Activated T-helper 1 cell treated with Interleukin-2 at 50 U/mL for 16 hours (primary cell): Measurements from ENCODE around the gene MOCS2.

Source experiments
- DNase-seq: peaks from one replicate; pipeline ENCODE4 v3.0.0-alpha.2; 2020; ENCODE audit warnings: low read depth

The MOCS2 gene

DNA sequence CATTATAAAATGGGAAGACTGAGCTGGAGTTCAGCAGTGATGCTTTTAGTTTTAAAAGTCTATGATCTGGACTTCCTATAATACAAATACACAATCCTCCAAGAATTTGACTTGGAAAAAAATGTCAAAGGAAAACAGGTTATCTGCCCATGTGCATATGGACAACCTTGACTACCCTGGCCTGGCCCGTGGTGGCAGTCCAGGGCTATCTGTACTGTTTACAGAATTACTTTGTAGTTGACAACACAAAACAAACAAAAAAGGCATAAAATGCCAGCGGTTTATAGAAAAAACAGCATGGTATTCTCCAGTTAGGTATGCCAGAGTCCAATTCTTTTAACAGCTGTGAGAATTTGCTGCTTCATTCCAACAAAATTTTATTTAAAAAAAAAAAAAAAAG lies 17.3 kb downstream of the MOCS2 start:
- DNase-seq: no peak

DNA sequence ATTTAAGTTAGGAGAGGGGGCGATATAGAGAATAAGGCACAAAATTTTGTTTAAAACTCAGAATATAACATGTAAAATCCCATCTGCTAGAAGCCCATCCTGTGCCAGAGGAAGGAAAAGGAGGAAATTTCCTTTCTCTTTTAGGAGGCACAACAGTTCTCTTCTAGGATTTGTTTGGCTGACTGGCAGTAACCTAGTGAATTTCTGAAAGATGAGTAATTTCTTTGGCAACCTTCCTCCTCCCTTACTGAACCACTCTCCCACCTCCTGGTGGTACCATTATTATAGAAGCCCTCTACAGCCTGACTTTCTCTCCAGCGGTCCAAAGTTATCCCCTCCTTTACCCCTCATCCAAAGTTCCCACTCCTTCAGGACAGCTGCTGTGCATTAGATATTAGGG lies 18.3 kb downstream of the MOCS2 start:
- no peak for DNase-seq

DNA sequence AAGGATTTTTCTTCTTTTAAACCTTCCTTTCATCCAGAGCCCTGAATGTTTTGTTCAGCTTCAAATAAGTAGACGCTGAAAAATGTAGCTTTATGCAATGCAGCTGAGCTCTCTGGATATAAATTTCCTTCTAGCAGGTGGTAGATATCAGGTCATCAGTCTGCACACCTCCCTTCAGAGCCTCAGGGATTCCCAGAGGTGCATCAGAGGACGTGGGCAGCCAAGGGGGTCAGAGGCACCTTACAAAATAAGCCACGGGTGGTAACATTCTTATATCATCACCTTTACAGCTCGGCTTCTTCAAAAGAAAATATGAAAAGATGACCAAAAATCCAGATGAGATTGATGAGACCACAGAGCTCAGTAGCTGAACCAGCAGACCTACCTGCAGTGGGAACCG lies 19.3 kb downstream of the MOCS2 start:
- DNase-seq: no peak

DNA sequence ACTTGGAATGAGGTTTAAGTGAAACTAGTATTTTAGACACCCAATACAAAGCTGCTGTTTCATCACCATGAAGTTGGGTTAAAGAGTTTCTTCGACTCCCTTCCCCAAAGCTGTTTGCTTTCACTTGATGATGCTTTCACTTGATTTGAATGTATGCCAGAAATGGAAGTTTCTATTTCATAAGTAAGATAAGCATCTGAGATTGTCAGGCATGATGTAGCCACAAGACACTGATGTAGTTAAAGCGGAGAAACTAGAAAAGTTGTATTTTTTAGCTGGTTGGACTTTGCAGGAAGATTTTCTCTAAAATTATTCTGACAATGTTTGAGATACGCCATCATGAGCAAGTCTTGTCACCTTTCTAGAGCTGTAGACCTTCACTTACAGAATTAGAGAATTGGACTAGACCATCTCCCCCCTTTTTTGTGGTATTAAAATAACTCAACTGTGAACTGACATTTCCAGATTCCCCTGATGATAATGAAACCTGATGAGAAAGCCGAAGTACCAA lies 20.0 kb downstream of the MOCS2 start:
- DNase-seq: no peak

DNA sequence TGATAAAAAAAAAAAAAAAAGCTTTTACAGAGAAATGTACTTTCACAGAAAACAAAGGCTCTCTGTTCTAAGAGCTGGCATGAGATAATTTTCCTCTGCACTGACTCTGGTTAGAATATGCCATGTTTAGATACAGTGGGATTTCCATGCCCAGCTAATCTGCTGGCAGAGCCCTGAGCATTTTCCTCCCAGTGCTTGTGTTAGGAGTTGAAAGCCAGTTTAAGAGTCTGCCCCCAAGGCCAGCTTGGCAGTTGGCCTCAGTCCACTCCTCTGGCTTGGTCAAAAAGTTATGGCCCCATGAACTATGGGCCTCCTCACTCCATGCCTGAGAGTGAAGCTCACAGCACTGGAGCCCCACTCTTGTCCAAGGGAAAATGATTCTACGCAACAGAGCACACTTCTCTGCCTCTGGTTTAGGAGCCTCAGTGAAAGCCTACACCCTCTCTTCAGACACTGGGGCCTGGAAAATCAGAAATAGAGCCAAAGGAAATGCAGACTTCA lies 21.9 kb downstream of the MOCS2 start:
- DNase-seq: no peak

DNA sequence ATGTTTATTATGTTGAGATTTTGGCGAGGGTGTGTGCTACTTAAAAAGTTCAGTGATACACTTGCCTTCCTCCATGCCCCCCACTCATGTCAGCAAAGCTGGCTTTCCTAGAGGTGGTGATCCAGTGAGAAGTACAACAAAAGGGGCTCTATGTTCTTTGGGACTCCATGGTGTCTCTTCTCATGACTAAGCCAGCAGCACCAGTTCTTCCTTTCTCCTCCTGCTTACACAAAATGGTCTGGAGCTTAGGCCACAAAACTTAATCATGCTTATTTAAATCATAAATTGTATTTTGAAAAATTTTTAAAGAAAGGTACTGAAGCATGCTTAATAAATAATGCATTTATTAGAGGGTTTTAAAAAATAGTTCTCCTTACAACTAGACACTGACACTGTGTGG lies 22.4 kb downstream of the MOCS2 start:
- no peak for DNase-seq

DNA sequence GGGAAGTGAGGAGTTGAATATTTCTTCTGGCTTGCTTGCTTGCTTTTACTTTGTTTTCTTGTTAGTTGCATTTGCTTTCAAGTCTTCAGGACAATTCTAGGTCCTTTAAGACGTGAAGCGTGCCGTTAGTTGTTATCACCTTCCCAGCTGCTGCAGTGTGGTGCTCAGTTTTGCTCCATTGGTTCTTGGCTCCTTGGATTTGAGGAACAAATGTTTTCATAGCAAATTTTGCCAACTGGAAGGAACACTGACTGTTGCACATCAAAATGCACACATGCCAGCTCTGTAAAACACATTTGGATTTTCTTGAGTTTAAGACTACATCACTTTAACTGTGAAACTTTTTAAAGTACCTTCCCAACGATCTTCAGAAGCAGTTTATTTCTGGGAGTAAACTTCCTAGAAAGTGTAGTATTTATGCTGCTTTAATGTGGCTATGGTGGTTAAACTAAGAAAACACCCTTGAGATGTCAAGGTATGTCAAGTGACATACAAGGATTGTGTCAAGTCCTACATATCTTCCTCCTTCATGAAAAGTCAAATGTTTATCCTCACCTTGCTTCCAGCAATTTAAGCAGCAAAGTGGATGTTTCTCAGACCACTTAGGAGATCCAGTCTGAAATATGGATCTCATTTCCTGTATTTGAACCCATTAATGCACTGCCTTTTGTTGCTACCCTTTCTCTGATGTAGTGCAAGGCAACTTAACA lies 24.9 kb downstream of the MOCS2 start:
- DNase-seq: no peak

DNA sequence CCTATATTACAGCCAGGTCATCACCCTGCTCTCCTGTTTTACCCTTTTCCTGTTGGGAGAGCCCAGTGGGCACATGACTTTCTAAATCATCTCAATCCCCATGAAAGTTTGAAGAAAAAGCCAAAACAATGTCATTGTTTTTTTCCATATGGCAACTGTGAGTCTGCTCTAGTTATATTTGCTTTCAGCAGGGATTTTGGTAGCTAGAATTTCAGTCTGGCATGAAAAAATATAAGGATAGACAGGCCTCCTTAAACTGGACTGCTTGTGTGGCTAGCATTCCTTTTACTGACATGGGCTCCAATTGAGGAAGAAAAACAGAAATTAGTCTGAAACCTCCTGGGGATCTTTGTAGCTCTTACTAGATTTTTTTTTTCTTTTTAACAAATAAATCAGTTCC lies 25.6 kb downstream of the MOCS2 start:
- DNase-seq: no peak

DNA sequence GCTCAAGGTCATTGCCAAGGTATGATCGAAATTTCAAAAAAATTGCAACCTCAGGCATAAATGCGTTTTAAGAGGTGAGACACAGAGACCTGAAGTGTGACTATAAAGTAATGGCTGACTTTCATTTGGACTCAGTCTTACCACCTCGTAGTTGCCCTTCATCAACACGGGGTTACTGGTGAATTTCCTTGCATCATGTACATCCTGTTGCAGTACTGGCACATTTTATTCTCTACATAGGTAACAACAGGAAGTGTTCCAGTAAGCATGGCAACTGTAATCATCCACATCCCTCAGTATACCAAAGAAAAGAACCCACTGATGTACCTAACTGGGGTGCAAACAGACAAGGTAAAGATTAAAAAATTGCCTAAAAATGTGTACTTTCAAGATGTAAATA lies 29.3 kb downstream of the MOCS2 start:
- DNase-seq: no peak

DNA sequence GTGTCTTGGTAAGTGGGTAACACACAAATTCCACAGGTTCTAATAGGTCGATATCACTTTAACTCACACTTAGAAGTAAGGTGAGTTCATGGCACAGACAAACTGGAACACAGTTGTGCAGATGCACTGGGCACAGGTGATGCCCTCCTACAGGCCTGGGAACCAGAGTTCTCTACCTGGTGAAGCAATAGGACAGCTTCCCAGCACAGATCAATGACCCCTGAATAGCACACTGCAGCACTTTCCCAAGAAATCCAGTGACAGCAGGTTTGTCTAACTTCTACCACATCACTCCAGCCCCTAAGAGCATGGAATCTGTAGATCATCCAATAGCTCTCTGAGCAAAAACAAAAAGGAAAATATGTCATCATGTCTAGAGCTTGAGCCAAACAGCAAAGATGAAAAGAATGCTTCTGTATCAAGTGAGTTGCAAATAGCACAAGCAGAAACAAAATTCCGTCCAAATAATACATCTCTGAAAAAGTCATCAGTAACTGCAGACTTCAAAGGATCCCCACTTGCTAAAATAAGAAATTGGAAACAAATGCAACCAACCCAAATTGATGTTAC lies 33.5 kb downstream of the MOCS2 start:
- no peak for DNase-seq

DNA sequence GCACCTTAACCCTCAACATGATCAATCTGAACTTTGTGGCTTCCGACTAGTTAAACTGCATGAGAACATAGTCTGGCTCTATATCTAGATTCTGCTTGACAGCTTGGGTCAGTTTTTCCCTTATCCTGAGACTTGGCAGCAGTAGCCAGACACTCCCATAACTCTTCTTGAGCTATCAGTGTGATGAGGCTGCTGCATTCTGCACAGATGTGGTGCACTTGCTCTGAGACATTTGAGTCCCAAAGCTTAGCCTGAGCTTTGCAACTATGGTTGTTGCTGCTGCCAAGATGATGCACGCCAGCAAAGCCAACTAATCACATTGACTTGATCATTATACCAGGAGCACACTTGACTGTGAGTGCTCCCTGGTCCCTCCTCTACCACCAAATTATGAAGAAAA lies 36.2 kb downstream of the MOCS2 start:
- no peak for DNase-seq

DNA sequence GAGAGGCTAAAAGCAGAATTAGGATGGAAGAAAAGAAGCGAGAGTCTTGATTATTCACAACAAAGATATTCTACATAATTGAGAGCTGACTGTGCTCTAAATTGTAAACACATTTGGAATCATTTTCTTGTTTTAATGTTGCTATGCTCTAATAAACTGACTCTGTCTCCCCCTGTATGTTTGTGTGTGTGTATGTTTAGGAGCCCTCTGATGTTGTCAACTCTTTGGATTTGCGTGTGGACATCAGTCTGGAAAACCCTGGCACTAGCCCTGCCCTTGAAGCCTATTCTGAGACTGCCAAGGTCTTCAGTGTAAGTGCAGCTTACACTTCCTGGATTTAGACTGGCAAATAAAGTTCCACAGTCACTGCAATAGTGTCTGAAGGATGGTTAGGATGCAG lies 37.8 kb downstream of the MOCS2 start:
- DNase-seq: no peak

DNA sequence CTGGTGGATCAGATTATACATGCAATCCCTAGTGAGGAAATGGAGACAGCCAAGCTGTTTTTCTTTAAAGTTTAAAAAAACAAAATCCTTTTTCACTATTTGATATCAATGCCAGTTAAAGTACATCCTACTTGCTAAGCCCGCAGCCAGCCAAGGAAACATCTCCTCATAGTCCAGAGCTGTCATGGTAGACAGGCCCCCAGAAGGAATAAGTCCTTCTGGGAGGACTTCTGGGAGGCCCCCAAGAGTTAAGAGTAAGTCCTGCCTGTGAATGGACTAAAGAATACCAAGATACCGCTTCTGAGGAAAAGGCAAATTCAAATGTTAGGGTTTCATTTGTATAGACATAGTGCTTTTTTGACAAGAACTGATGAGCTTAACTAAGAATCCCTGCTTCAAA lies 38.3 kb downstream of the MOCS2 start:
- DNase-seq: no peak

DNA sequence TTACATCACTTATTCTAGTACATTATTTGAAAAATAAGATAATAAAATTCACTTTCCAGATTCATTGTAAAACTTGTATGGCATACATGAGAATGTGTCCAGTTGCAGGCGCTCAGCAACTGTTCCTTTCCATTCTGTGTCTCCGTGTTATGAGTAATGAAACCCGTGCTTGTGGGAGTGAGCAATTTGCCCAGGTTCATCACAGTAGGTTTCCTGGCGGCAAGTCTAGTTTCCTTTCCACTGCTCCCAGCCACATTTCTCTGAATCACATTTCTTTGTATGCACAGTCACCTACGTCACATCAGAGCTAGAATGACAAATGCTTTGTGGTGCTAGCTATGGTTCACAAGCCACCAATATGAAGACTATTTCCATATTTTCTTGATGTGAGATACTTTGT lies 39.9 kb downstream of the MOCS2 start:
- no peak for DNase-seq

DNA sequence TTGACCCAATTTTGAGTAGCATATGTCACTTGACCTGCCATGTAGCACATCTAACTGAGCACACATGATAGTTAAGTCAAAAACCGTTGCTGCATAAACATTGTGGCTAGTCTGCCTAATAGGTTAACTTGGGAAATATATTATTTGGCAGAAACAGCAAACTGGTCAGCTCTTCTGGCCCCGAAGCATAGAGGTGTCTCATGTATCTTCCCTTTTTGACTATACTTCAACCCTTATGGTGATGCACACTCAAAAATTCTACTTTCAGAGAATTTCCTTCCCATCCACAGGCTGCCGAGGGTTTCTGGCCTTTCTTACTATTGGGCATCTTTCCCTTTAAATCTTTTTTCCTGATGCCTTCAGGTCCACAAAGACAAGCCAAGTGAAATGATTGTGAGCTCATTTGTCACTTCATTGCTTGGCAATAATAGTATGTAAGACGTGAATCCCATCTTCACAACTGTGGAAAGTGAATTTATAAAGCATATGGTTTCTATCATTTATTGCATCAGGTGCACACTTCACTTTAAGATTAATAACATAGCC lies 41.2 kb downstream of the MOCS2 start:
- no peak for DNase-seq

DNA sequence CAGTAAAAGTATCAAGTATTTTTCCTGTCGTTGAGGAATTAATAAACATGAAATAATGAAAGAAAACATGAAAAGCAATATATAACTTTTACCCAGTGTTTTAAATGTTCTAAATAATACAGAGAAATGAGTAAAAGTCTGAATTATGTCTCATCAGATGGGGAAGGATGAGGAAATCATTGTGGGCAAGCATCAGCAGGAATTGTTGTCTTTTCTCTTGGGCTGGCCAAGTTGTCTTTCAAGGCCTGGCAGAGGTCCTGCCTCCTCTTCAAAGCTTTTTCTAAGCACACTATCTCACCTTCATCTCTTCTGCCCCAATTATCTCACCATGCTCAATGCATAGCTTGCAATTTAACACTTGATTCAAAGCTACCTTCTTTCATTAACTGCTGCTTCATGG lies 41.9 kb downstream of the MOCS2 start:
- no peak for DNase-seq

DNA sequence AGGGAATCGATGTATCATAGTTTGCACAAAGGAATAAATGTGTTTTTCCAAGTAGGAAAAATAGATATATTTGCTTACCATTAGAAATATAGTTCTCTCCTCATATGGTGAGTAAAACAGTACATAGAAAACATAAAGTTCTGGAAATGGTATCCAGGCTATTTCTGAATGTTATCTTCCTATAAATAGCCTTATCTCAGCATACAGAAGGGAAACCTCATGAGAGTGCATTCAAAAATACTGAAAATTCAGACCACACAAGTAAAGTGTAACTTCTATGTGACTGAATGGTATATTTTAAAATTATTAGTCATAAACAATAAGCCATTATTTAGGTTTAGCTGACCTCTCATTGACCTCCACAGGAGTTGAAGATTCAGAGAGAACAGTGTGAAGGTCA lies 43.5 kb downstream of the MOCS2 start:
- DNase-seq: no peak

DNA sequence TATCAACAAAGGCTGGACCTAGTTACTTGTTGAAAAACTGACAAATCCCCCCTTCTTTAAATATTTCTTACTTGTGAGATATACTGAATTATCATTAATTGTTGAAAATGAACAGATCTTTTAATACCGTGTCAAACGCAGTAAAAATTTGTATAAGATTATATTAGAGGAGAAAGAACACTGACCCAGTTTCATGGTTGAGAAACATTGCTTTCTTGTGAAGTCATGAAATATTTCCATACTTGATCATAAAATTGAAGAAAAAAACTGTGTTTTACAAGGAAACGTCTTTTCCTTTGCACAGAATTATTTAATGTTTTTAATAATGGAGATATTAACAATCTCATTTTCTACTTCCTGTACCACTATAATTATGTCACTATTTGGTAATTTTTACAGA lies 45.8 kb downstream of the MOCS2 start:
- no peak for DNase-seq

DNA sequence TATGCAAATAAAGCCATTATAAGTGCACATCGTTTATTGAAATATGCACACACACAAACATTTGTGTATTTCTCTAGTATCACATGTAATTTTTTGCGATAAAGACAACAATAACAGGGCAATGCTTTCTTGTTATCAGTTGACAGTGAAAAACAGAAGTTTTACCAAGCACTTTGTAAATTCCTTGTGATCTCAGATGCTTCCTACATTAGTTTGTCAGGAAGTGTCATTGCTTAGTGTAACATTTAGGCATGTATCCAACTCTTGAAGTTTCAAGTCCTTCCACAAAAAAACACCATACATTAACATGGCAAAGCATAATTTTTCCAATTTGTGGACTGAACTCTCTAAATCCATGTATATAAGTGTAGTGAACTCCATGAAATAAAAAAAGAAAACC lies 46.4 kb downstream of the MOCS2 start:
- DNase-seq: no peak

DNA sequence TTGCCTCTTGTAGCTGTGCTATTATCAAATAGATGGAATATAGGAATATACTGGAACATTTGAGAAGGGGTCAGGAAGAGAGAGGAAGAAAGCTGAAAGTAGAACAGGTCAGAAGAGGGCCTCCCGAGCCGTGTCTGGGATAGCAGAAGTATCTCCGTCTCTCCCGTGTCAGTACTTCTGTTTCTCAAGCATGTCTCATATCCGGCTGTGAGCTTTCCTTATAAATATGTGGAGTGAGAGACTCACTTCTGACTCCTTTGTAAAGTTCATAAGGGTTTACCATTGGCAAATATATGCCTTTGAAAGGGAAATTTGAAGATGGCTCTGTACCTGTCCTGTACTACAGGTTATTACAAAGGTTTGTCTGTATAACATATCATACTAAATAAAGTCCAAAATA lies 50.3 kb downstream of the MOCS2 start:
- no peak for DNase-seq

DNA sequence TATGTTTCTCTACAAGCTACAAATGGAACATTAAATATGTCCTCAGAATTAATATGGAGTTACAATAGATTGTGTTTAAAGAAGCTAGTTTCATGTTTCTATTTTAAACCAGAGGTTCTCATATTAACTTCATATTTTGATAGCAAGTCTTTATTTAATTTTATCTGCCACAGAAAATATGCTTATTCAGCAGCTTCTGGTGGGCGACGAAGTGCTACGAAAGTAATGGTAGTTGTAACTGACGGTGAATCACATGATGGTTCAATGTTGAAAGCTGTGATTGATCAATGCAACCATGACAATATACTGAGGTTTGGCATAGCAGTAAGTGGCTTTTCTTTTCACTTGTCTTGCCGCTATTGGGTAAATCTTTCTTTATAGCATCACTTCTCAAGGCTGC lies 54.2 kb downstream of the MOCS2 start:
- DNase-seq: no peak

DNA sequence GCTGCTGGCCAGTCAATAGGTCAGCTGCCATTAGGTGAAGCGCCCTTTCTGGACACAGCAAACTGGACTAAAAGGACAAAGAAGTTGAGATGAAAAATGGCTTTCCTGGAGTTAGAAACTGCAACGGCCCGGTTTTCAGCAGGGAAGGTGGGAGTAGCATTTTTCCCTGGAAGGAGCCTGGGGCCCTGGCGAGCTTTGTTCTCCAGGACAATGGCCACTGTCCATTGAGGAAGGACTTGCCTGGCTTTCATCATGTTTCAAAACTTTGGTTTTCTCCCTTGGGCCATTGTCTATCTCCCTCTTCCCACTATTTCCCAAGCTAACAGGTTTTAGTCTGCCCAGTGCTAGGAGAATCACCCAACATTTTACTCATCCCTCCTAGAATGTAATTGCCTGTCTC lies 56.2 kb downstream of the MOCS2 start:
- no peak for DNase-seq

DNA sequence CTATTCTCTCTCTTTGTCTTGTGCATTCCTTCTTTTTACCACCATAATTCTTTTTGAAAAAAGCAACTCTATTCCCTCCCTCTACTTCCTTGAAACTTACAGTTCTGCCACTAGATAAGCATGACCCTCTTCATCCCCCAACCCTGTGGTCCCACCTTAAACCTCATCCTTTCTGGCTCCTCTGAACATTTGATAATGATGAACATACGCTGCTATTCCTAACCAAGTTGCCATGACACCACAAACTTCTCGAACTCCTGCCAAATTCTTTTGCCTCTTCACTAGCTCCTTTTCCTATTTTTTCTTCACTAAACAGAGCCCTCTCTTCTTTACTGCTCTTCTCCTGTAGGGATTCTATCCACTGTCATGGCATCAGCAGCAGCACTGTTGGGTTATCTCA lies 57.1 kb downstream of the MOCS2 start:
- DNase-seq: no peak

DNA sequence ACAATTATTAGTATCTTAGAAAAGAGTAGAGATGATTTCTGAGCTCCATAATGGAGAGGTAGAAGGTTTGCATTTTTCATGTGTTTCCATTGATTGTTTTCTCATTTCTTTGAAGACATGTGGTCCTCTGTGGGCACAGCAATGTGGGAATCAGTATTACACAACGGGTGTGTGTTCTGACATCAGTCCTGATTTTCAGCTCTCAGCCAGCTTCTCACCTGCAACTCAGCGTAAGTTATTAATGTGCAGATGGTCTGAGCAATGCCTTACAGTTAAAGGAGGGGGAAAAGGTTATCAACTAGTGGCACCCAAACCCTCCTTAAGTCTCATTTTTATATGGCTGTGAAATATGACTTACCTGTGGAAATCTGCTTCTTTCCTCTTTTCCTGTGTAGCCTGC lies 61.3 kb downstream of the MOCS2 start:
- DNase-seq: no peak
